ENCODE data around the gene MICU1.

DNA sequence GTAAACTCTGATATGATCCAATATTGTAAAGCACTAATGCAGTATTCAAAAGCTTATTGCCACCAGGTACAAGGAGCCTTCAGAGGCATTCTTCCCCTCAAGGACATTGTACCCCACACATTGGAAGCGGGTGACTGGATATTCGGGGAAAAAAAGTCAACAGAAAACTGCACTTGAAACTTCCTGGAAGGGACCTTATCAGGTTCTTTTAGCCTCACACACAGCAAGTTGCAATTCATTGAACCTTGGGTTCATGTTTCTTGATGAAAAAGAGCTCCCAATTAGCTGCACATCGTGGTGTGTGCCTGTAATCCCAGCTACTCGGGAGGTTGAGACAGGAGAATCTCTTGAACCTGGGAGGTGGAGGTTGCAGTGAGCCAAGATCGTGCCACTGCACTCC lies 16.4 kb upstream of the MICU1 start:
- TF ChIP-seq, protein P1, sequence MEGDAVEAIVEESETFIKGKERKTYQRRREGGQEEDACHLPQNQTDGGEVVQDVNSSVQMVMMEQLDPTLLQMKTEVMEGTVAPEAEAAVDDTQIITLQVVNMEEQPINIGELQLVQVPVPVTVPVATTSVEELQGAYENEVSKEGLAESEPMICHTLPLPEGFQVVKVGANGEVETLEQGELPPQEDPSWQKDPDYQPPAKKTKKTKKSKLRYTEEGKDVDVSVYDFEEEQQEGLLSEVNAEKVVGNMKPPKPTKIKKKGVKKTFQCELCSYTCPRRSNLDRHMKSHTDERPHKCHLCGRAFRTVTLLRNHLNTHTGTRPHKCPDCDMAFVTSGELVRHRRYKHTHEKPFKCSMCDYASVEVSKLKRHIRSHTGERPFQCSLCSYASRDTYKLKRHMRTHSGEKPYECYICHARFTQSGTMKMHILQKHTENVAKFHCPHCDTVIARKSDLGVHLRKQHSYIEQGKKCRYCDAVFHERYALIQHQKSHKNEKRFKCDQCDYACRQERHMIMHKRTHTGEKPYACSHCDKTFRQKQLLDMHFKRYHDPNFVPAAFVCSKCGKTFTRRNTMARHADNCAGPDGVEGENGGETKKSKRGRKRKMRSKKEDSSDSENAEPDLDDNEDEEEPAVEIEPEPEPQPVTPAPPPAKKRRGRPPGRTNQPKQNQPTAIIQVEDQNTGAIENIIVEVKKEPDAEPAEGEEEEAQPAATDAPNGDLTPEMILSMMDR (IDR thresholded peaks at IDR 0.05 in 2 of 3, conservative IDR thresholded peaks at IDR 0.05 in 1 of 3; ENCODE audit: borderline replicate concordance in 1 of 3, insufficient read depth in 1 of 3, low read depth in 2 of 3, low read length in 2 of 3), result no peak
- no peak for TF ChIP-seq FOSL1 (IDR thresholded peaks at IDR 0.05; ENCODE audit: low read depth)
- TF ChIP-seq POLR2AphosphoS5 (IDR thresholded peaks at IDR 0.05; ENCODE audit: low read depth, low read length), result no peak
- no peak for TF ChIP-seq SIN3A (IDR thresholded peaks at IDR 0.05; ENCODE audit: low read depth)
- TF ChIP-seq MAX (IDR thresholded peaks at IDR 0.05), result no peak
- TF ChIP-seq EZH2phosphoT487 (IDR thresholded peaks at IDR 0.05; ENCODE audit: borderline replicate concordance), result no peak
- TF ChIP-seq JUND (IDR thresholded peaks at IDR 0.05), result no peak
- no peak for TF ChIP-seq ELF1 (IDR thresholded peaks at IDR 0.05; ENCODE audit: borderline replicate concordance, low read depth)
- no peak for TF ChIP-seq CEBPB (IDR thresholded peaks at IDR 0.05; ENCODE audit: low read depth)
- TF ChIP-seq POLR2A (IDR thresholded peaks at IDR 0.05; ENCODE audit: borderline replicate concordance, extremely low read depth, insufficient read depth, insufficient read length), result no peak

Measured in HCT116 (cell line).